ENCODE results near the gene FBXL14. TPM values are rescaled to one million over a fixed set of nuclear protein-coding genes. Genes with fewer than 3 reads are reported as not detected.

The FBXL14 gene
- total and polyA plus RNA-seq, 4 donors, result 4.4 to 23.0 (median 13.1) TPM

- Histone ChIP-seq H3K4me3 (no peak overlapping the region), H3K27ac (ENCODE audit: low read depth in 1 of 2, low read length in 1 of 2) (no peak overlapping the region), H3K9ac (ENCODE audit: insufficient read depth in 1 of 2, low read length in 2 of 2) (no peak overlapping the region), H3K36me3 (ENCODE audit: control insufficient read depth in 4 of 4, insufficient read depth in 4 of 4, low read length in 4 of 4) (no peaks in the 10 kb centered on the region), H3K27me3 (ENCODE audit: control insufficient read depth in 3 of 3, insufficient read depth in 3 of 3, low read length in 2 of 3) (peaks cover 0 to 6% (median 0%) of the 10 kb centered on the region in 3 donors), H3K9me3 (ENCODE audit: control insufficient read depth in 4 of 4, insufficient read depth in 3 of 4, low read length in 3 of 4) (no peaks in the 10 kb centered on the region), H3K4me1 (ENCODE audit: control insufficient read depth in 5 of 5, insufficient read depth in 5 of 5, low read length in 5 of 5) (peaks cover 0 to 22% (median 0%) of the 10 kb centered on the region in 5 donors)
- 49 to 59% methylated on average over 4 of the region's 4 CpGs for WGBS, 2 donors
- no peak for TF ChIP-seq CTCF (IDR thresholded peaks at IDR 0.05; ENCODE audit: control extremely low read depth, extremely low read depth)
- no peak for DNase-seq
- ATAC-seq (ENCODE audit: insufficient read depth, low FRiP score), result no peak
These were observed 66.6 kb downstream of the FBXL14 start for GRCh38 chr12:1527789-1528188.

- Histone ChIP-seq H3K36me3 (ENCODE audit: control insufficient read depth in 4 of 4, insufficient read depth in 4 of 4, low read length in 4 of 4) (no peaks in the 10 kb centered on the region), H3K4me1 (ENCODE audit: control insufficient read depth in 5 of 5, insufficient read depth in 5 of 5, low read length in 5 of 5) (peaks cover 0 to 8% (median 0%) of the 10 kb centered on the region in 5 donors), H3K9ac (ENCODE audit: insufficient read depth in 1 of 2, low read length in 2 of 2) (no peak overlapping the region), H3K27ac (ENCODE audit: low read depth in 1 of 2, low read length in 1 of 2) (no peak overlapping the region), H3K27me3 (ENCODE audit: control insufficient read depth in 3 of 3, insufficient read depth in 3 of 3, low read length in 2 of 3) (peaks cover 0 to 3% (median 0%) of the 10 kb centered on the region in 3 donors), H3K4me3 (no peak overlapping the region), H3K9me3 (ENCODE audit: control insufficient read depth in 4 of 4, insufficient read depth in 3 of 4, low read length in 3 of 4) (no peaks in the 10 kb centered on the region)
- ATAC-seq (ENCODE audit: insufficient read depth, low FRiP score), result no peak
- 84 to 89% methylated on average over 10 of the region's 10 CpGs for WGBS, 2 donors
- no peak for TF ChIP-seq CTCF (IDR thresholded peaks at IDR 0.05; ENCODE audit: control extremely low read depth, extremely low read depth)
- DNase-seq, result no peak
These were observed 68.5 kb downstream of the FBXL14 start for GRCh38 chr12:1525858-1526257.

- TF ChIP-seq CTCF (IDR thresholded peaks at IDR 0.05; ENCODE audit: control extremely low read depth, extremely low read depth), result no peak
- Histone ChIP-seq H3K9ac (ENCODE audit: insufficient read depth in 1 of 2, low read length in 2 of 2) (no peak overlapping the region), H3K4me1 (ENCODE audit: control insufficient read depth in 5 of 5, insufficient read depth in 5 of 5, low read length in 5 of 5) (peaks cover 0 to 11% (median 0%) of the 10 kb centered on the region in 5 donors), H3K36me3 (ENCODE audit: control insufficient read depth in 4 of 4, insufficient read depth in 4 of 4, low read length in 4 of 4) (no peaks in the 10 kb centered on the region), H3K27me3 (ENCODE audit: control insufficient read depth in 3 of 3, insufficient read depth in 3 of 3, low read length in 2 of 3) (no peaks in the 10 kb centered on the region), H3K27ac (ENCODE audit: low read depth in 1 of 2, low read length in 1 of 2) (no peak overlapping the region), H3K9me3 (ENCODE audit: control insufficient read depth in 4 of 4, insufficient read depth in 3 of 4, low read length in 3 of 4) (no peaks in the 10 kb centered on the region), H3K4me3 (no peak overlapping the region)
- 55 to 61% methylated on average over 13 of the region's 13 CpGs for WGBS, 2 donors
- ATAC-seq (ENCODE audit: insufficient read depth, low FRiP score), result no peak
- no peak for DNase-seq
These were observed 70.8 kb downstream of the FBXL14 start for GRCh38 chr12:1523558-1524050.

GRCh38 chr12:1523046-1523445, 71.3 kb downstream of the FBXL14 start:
- no peak for TF ChIP-seq CTCF (IDR thresholded peaks at IDR 0.05; ENCODE audit: control extremely low read depth, extremely low read depth)
- DNase-seq (no peak), ATAC-seq (ENCODE audit: insufficient read depth, low FRiP score) (no peak)
- Histone ChIP-seq H3K27ac (ENCODE audit: low read depth in 1 of 2, low read length in 1 of 2) (no peak overlapping the region), H3K27me3 (ENCODE audit: control insufficient read depth in 3 of 3, insufficient read depth in 3 of 3, low read length in 2 of 3) (no peaks in the 10 kb centered on the region), H3K9ac (ENCODE audit: insufficient read depth in 1 of 2, low read length in 2 of 2) (no peak overlapping the region), H3K9me3 (ENCODE audit: control insufficient read depth in 4 of 4, insufficient read depth in 3 of 4, low read length in 3 of 4) (no peaks in the 10 kb centered on the region), H3K4me3 (no peak overlapping the region), H3K36me3 (ENCODE audit: control insufficient read depth in 4 of 4, insufficient read depth in 4 of 4, low read length in 4 of 4) (no peaks in the 10 kb centered on the region), H3K4me1 (ENCODE audit: control insufficient read depth in 5 of 5, insufficient read depth in 5 of 5, low read length in 5 of 5) (peaks cover 0 to 11% (median 0%) of the 10 kb centered on the region in 5 donors)
- 92 to 97% methylated on average over 8 of the region's 8 CpGs for whole genome bisulfite sequencing, 2 donors
